DMS153 (cell line): ENCODE results near the gene EHMT2.

Experiments
- DNase-seq: peaks from one replicate; lab custom pipeline; 2025; lab: John Stamatoyannopoulos, UW

Gene EHMT2

DNA sequence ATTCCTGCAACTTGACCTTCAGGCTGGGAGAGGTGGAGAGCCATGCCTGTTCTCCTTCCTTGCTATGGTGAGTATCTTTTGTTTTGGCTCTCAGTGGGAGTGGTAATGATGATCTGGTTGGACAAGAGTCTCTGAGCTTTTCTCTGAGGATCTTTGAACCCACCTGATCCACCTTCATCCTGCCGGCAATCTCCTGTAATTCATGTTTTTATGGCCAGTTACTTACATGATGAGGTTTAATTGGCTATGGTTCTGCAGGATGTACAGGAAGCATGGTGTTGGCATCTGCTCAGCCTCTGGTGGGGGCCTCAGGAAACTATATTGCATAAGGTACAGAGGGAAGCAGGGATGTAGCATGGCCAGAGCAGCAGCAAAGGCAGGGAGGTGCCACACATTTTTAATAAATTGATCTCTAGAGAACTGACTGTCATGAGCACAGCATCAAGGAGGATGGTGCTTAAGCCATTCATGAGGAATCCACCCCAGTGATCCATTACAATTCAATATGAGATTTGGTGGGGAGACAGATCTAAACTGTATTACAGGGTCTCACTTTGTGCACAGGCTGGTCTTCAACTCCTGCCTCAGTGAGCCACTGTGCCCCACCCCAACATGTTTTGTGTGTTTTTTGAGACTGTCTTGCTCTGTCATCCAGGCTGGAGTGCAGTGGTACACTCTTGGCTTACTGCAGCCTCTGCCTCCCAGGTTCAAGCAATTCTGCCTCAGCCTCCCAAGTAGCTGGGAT lies 60.0 kb downstream of the EHMT2 start:
- DNase-seq, result no peak

DNA sequence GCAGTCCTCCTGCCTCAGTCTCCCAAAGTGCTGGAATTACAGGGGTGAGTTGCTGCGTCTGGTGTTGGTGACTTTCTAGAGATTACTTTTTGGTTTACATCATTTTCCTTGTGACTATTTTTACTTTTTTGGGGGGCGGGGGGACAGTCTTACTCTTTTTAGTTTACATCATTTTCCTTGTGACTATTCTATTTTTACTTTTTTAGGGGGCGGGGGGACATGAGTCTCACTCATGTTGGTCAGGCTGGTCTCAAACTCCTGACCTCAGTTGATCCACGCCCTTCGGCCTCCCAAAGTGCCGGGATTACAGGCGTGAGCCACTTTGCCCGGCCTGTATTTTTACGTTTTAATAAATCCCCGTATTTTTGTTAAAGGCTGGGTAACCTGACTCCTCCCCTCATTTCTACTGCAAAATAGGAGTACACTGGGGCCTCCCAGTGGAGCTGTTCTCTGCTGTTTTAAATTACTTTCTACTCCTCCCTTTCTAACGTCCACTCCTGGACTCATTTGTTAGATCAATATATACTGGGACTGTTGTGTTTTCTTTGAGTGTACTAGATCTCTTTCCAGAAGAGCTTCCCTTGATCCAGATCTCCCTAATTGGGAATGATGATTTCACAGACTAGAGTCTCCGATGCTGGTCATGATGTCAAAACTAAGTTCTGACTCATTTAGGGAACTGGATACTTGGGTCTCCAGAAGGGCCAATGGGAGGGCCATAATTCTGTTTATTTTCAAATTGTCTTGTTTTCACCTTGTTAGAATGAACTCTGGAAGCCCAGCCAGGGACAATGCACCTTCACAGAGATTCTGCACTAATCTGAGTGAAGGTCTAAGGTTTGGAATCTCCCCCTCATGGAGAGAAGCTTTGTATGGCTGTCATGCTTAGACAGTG lies 60.8 kb downstream of the EHMT2 start:
- DNase-seq, result no peak

DNA sequence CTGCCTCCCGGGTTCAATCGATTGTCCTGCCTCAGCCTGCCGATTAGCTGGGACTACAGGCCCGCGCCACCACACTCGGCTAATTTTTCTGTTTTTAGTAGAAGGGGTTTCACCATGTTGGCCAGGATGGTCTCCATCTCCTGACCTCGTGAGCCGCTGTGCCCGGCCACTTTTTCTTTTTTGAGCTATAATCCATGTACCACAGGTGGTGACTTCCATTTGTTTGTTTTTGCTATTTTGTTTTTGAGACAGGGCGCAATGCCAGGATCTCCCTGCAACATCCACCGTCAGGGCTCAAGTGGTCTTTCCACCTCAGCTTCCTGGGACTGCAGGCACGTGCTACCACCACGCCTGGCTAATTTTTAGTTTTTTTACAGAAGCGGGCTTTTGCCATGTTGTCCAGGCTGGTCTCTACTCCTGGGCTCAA lies 61.4 kb downstream of the EHMT2 start:
- no peak for DNase-seq

DNA sequence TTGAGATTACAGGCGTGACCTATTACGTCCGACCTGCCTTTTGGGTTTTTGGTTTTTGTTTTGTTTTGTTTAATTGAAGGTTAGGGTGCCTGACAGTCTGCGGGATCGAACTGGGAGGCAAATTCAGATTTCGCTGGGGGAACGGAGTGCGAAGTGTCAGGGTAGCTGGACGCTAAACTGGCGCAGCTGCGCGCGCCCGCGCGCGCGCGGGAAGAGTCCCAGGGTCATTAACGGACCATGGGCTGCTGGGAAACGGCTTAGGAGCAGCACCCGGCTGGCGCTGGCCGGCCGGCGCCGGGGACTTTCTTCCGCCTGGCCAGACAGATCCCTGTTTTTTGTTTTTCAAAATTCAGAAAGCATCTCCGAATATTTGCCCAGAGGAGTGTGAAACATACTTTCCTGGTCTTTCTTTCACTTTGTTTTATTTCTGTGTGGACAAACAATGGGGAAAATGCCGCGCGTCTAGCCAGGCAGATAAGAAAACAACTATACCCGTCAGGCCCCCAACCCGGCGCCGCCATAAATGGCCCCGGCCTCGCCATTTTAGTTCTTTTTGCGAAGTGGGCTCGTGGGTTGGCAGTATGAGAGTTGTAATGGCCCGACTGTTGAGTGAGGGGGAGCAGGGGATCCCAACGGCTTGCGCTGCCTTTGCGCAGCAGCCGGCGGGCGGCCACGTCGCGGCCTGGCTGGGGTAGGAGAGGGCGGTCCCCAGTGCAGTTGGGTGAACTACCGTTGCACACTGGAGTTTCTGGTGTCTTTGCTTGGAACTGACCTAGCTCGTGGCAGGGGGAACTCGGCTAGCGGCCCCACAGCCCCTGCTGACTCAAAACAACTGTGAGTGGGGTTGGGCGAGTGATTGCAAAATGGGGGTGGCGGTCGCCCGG lies 62.9 kb downstream of the EHMT2 start:
- peak; percentile 89 for DNase-seq

DNA sequence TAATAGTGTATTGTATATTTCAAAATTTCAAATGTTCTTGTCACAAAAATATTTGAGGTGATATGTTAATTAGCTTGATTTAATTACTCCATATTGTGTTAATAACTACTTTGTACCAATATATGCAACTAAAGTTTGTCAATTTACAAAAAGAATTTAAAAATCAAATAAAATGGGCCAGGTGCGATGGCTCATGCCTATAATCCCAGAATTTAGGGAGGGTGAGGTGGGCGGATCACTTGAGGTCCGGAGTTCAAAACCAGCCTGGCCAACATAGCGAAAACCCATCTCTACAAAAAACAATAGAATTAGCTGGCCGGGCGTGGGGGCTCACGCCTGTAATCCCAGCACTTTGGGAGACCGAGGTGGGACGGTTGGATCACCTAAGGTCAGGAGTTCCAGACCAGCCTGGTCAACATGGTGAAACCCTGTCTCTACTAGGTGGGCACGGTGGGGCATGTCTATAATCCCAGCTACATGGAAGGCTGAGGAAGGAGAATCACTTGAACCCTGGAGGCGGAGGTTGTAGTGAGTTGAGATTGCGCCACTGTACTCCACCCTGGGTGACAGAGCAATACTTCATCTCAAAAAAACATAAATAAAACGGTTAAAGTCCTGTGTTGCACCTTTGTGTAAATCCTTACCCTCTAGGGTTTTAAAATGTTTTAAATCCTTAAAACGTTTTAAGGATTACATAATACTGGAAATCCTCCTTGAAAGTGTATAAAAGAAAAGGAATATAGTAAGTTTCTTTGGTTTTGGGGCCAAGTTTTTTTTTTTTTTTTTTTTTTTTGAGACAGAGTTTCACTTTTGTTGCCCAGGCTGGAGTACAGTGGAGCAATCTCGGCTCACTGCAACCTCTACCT lies 65.9 kb downstream of the EHMT2 start:
- no peak for DNase-seq

DNA sequence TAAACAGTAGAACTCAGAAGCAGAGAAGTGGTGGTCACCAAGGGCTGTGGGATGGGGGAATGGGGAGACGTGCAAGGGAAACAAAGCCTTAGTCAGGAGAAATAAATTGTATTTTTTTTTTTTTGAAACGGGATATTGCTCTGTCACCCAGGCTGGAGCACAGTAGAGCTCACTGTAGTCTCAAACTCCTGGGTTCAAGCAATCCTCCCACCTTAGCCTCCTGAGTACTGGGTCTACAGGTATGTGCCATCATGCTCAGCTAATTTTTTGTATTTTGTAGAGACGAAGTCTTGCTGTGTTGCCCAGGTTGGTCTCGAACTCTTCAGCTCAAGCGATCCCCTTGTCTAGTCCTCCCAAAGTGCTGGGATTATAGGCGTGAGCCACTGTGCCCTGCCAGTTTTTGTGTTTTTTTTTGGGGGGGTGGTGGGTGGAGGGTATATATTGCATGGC lies 66.6 kb downstream of the EHMT2 start:
- no peak for DNase-seq
